Ramos (cell line): ENCODE data around the gene PRSS2.
"Not testable (repeated sequence)": the region's sequence is repeated elsewhere in the genome, so short reads cannot be mapped to it uniquely, and the experiment has no call there.

ENCODE experiments used
- in situ Hi-C: fragments of 300-500 bp; cut with MboI; formaldehyde crosslinking; loops from one replicate; pipeline ENCODE4 v1.14.3; 2022; ENCODE audit warnings: low sequenced_read_pairs; ENCODE audit not compliant: unreplicated experiment

PRSS2 gene

DNA sequence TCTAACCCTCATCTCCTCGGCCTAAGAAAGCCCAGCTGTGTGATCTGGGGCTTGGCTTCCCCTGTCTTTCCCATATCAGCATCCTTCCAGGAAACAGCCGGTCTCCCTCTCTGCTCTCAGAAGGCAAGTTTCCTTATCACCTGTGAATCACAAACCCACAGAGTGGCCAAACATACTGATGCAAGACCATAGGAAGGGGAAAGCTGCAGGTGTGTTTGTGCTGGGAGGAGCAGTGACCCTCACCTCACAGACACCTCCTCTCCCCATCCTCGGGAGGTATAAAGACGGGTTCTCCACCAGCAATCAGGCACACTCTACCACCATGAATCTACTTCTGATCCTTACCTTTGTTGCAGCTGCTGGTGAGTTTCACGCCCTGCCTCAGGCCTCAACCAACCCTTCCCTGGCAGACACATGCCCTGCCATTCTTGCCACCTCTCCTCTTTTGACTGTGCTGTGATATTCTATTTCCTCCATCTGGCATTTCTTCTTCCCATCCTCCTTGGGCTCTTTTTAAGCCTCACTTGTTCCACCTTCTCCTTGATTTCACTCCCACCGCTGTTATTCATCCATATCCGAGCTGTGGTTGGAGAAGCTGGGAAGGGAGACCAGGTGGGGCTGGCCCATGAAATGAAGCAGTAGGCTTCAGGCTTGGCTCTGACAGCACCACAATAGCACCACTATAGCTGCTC, at the start of gene PRSS2:
Gene PRSS2 (plus strand): TSS at position 310 of the 692 bp plus-strand sequence. CDS start 13 bp downstream, at position 323.
- in situ Hi-C loops: no loop called here

DNA sequence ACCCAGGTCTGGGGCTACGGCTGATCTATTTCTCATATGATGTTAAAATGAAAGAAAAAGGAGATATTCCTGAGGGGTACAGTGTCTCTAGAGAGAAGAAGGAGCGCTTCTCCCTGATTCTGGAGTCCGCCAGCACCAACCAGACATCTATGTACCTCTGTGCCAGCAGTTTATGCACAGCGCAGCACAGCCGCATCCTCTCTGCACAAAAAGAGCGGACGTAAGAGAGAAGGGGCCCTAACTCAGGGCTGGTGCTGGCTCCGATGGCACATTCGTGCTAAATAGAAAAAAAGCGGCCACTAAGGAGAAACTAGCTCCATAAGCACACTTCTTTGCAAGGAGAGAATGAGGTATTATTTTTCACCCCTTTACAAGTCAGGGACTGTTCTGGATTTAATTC, 49.8 kb upstream of the PRSS2 start:
- in situ Hi-C loops: no loop called here

DNA sequence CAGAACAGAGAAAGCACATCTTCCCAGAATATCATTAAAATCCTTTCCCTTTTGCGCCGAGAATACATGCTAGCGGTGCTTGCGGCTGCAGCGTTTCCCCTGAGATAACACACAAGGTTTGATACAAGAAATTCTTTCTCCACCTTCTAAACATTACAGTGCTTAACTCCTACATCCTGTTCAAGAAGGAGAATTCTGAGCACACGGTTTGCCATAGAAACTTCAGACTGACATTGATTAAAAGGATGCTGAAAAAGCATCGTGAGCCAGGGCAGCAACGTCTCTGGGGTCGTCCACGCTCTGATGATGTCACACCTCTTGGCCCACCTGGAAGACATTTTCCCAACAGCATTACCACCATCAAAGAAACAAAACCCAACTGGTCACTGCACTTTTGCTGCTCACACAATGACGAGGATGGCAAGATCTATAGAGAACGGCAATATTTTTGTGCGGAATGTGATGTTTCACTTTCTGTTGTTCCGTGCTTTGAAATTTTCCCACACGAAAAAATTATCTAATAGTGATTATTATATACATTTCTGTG, 48.4 kb upstream of the PRSS2 start:
- in situ Hi-C loops: no loop called here

DNA sequence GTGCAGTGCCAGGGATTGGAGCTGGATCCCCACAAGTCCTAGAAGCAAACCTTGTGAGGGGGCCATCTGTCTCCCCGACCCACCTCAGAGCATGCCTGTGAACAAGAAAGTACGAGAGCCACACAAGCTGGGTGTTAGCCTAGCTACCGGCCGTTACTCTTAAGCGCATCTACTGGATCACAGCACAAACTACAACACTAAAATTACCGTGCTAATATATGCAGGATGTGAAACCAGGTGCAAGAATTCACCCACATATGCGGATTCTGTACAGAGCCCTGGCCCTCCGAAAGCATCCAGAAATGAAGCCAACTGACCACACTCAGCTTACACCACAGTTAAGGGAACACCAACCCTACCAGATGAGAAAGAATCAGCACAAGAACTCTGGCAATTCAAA, 37.5 kb upstream of the PRSS2 start:
- in situ Hi-C loops: no loop called here

DNA sequence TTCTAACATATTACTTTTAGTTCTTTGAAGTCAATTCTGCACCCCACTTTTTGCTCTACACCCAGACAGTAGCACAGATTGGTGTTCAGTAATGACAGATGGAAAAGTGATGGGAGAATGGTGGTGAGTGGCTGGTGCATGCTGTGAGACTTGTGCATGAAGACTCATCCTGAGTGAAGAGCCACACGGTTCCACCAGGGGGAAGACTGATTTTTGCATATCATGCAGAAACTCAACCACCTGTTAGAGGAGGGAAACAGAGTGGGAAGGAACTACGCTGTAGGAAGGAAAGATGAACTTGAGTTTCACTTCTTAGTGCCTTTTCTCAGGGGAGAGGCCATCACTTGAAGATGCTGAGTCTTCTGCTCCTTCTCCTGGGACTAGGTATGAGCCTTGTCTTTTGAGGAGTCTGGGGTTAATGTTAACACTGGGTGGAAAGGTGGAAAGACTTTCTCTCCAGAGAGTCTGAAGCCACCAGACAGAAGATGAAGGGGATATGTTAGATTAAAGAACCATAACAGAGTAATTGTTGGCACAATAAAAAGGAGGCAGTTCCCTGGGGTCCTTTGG, 30.8 kb upstream of the PRSS2 start:
- in situ Hi-C loops: no loop called here

DNA sequence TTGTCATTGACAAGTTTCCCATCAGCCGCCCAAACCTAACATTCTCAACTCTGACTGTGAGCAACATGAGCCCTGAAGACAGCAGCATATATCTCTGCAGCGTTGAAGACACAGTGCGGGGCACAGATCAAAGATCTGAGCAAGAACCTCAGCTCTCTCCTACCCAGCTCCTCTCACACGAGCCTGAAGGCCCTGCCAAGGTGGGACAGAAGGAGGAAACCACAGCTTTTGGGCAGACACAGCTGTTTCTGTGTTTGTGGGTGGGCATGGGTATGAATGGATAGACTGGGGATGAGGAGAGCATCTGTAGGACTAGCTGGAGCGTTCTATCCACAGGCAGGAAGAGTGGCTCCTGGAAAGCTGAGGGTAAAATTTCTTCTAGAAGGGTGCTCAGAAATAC, 30.0 kb upstream of the PRSS2 start:
- in situ Hi-C loops: no loop called here

DNA sequence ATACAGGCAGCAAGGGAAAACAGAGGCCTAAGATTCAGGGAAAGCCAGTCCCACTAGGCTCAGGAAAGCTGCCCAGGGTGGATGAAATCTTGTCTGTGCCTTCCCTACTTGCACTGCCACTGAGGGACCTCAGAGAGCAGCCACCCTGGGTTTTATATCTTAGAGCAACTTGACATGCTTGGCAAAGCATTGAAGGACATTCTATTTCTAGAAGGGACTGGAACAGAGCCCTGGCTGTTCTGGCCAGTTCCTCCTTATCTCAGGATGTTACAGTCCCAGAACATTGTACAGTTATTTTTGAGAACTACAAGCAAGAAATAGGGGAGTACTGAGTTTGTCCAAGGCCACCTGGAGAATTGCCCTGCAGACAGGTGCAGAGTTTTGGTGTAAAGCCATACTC, 28.8 kb upstream of the PRSS2 start:
- in situ Hi-C loops: not testable (repeated sequence)

DNA sequence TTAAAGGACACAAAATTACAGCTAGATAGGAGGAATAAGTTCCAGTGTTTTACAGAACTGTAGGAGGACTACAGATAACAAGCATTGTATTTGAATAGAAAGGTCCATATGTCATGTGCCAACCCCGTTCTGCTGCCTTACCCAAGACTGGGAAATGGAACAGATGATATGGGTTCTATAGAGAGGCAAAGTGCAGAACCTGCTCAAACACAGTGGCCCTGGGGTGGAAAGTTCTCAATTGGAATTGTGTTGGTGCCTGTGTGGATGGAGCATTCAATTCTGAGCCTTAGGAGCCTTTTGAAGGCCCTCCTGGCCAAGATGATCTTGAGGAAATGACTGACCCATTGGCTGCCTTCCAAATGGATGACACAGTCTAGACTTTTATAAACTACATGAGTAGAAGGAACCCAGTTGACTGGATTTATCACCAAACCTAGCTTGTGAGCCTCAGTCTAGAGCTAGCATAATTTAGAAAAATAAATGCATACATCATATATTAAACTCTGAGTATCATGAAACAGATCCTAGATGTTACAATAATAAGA, 25.6 kb upstream of the PRSS2 start:
- in situ Hi-C loops: no loop called here

DNA sequence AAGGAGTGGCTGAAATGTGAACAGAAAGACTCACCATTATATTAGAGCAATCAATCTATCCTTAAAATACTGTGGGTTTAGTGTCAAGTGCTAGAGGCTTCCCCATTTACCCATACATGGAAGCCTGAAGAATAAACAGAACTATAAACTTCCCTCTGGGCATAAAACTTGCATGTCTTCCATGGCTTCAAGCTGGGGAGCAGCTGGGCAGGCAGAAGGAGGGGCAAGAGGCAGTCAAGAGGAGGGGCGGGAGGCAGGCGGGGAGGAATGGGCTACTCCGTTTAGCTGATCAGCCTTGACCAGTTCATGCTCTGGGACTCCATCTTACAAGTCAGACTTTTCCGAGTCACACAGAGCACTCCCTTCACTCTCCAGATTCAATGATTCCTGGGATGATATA, 25.0 kb upstream of the PRSS2 start:
- in situ Hi-C loops: no loop called here

DNA sequence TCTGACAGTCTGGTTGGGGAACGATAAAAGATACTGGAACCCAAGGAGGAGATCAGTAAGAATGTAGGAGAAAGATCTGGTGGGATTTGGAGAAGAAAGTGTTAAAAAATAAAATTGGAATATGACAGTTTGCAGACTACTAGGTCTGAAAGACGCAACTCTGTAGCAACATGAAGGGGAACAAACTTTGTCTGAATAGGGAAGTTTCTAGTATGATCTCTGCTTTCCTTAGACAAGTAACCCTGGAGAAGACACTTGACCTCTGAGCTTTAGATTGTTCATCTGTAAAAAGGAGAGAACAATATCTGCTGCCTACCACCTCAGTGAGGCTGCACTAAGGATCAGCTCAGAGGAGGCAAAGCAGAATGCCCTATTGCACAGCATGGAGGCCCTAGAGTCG, 24.5 kb upstream of the PRSS2 start:
- in situ Hi-C loops: no loop called here

DNA sequence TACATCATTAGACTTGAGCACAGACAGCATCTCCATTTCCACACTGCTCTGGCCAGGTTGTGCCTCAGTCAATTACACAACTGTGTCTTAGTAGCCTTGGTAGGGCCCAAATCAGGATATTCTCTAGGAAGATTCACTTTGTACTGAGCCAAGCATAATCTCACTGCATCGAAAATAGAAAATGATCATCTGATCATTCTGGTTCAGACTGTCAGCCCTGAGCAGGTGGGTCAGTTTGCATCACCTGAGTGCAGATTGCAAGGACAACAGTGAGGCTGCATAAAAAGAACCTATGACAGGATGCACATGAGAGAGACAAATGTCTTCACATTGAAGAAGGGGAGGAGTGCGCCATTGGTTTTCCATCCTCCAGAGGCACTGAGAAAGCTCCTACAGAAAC, 22.4 kb upstream of the PRSS2 start:
- in situ Hi-C loops: not testable (repeated sequence)

DNA sequence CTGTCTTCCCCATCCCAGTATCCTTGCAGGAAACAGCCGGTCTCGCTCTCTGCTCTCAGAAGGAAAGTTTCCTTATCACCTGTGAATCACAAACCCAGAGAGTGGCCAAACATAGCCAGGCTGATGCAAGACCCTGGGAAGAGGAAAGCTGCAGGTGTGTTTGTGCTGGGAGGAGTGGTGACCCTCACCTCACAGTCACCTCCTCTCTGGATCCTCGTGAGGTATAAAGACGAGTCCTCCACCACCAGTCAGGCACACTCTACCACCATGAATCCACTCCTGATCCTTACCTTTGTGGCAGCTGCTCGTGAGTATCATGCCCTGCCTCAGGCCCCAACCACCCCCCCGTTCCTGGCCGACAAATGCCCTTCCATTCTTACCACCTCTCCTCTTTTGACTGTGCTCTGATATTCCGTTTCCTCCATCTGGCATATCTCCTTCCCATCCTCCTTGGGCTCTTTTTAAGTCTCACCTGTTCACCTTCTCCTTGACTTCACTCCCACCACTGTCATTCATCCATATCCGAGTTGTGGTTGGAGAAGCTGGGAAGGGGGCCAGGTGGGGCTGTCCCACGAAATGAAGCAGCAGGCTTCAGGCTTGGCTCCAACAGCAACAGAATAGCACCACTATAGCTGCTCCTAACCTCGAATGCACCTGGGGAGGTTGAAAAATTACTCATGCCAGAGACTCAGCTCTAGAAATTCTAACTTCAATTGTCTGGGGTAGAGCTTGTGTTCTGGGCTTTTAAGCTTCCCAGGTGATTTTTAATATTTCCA, 21.4 kb upstream of the PRSS2 start, which contains the start of gene PRSS1:
Gene PRSS1 (plus strand): TSS at position 255 of the 776 bp plus-strand sequence. CDS start 13 bp downstream, at position 268.
- in situ Hi-C loops: no loop called here

DNA sequence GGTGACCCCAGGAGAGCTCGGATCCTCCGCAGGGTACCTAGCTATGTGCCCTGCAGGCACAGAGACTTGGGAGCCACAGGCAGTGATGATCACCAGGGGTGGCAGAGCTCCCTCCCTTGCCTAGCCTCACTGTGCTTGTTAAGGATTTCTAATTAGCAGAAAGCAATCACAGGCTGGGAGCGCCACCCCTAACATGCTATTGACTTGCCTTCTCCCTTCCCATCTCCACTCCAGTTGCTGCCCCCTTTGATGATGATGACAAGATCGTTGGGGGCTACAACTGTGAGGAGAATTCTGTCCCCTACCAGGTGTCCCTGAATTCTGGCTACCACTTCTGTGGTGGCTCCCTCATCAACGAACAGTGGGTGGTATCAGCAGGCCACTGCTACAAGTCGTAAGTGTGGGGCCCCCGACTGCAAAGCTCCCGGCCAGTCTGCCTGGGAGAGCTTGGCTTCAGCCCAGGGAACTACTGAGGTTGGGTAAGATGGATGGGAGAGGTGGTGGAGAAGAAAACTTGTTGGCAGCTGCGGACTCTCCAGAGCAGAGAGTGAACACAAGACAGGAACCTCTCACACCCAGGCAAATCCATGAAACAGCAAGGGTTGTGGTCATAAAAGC, 20.3 kb upstream of the PRSS2 start:
- in situ Hi-C loops: no loop called here

DNA sequence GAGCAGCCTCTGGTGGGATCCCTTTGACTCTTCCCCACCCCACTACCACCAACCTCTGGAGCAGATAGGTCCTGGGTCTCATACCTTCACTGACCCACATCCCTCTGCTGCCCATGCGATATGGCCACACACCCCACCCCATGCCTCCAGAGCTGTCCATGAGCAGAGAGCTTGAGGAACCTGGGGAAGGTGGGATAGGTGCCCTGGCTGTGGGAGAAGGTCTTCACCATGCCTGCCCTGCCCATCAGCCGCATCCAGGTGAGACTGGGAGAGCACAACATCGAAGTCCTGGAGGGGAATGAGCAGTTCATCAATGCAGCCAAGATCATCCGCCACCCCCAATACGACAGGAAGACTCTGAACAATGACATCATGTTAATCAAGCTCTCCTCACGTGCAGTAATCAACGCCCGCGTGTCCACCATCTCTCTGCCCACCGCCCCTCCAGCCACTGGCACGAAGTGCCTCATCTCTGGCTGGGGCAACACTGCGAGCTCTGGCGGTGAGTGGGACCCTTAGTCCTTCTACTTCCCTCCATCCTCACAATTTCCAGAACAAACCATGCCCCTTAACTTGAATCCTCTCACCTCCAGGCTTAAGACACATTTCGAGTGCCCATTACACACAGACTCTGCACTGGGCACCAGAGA, 19.1 kb upstream of the PRSS2 start:
- in situ Hi-C loops: not testable (repeated sequence)

DNA sequence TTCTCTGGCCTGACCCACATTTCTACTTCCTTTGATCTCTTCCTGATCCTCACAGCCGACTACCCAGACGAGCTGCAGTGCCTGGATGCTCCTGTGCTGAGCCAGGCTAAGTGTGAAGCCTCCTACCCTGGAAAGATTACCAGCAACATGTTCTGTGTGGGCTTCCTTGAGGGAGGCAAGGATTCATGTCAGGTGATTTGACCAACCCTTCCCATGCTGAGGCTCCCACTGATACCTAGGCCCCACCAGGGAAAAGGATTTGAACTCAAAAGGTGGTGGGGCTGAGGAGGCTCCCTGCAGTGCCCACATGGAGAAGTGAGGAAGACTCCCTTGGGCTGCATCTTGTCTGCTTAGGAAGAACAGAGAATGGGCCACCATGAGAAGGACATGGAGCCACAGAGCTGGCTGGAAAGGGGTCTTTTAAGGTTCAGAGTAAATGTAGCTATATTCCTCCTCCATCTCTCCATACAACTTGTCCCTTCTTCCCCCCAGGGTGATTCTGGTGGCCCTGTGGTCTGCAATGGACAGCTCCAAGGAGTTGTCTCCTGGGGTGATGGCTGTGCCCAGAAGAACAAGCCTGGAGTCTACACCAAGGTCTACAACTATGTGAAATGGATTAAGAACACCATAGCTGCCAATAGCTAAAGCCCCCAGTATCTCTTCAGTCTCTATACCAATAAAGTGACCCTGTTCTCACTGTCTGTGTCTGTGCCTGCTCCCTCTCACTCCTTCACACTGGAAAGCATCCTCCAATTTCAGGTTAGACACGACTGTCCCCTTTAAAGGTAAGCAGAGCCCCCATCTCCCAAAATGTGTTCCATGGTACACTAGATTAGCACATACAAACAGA, 18.2 kb upstream of the PRSS2 start:
- in situ Hi-C loops: no loop called here

DNA sequence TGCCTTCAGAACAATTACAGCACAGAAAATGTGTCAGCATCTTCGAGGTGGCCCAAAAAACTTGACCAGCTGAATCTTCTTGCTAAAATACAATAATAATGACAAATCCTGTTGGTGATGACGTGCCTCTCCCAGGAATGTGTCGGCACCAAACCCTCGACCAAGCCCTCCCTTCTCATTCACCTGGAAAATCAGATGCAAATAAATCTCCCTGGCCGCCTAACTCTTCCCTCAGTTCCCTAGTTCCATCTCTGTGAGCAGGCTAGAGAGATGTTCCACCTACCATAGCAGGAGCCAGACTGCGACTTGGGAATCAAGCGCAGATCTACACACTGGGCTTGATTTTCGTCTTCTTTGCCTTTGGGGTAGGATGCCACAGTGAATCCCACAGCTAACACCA, 17.4 kb upstream of the PRSS2 start:
- in situ Hi-C loops: no loop called here

DNA sequence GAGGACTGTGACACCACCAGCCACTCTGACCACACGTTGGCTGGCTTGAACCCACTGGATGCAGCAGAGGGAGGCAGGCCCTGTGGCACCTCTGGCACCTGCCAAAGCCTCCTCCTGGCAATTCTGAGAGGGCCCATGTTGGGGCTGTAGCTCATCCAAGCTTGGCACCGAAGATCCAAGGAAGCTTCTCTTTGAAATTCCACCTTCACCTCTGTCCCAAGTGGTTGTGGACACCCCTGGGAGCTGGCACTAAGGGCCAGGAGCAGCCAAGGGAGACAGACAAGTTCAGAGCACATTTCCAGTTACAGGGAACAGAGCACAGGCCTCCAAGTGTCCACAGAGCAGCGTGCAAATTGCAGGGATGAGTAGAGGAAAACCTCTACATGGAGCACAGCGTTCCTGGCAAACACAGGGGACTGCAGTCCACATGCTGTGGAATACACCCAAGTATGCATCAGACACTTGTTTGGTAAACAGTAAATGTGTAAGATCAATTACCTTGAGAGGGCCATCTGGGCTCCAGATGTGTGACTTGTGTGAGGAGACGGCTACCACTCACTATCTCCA, 16.8 kb upstream of the PRSS2 start:
- in situ Hi-C loops: not testable (repeated sequence)

DNA sequence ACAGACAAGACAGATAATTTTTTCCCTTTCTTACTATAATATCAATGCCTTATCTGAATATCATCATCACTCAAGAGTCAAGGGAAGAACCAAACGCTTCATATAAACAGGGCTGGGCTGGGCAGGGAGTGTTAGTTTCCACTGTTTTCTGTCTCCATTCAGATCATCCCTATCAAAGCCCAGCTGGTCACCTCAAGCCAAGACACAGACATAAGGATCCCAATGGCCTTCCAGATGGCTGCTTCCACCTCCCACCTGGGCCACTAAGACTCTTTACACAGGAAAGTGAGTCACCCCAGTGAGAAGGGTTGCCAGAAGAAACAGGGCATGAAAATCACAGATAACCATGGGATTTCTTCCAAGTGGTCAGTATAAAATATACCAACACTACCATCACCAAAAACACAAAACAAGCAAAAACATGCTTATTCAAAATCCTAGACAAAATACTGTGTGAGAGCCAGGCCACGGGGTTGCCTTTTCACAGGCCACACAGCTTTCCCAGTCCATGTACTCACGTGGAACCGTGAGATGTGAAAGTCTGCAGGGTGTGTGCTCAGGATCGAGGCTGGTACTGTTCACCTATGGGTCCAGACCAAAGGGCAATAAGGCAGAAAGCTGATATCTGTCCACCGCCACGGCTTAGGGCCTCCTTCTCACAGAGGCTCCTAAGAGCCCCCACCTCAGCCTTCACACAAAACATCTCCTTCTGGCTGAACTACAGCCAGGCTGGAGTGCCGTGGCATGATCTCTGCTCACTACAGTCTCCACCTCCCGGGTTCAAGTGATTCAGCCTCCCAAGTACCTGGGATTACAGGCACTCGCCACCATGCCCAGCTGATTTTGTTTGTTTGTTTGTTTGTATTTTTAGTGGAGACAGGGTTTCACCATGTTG, 15.8 kb upstream of the PRSS2 start:
- in situ Hi-C loops: no loop called here
